ENCODE data around the gene C19orf44.

The C19orf44 gene

DNA sequence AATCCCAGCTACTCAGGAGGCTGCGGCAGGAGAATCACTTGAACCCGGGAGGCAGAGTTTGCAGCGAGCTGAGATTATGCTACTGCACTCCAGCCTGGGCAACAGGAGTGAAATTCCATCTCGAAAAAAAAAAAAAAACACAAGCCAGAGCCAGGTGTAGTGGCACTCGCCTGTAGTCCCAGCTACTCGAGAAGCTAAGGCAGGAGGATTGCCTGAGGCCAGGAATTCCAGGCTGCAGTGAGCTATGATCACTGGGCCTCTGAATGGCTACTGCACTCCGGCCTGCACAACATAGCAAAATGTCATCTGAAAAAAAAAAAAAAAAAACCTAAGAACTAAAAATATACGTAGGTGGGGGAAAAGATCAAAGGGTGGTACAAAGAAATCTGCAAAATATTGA, 43.9 kb upstream of the C19orf44 start:
- Histone ChIP-seq H3K4me1 (ENCODE audit: low read depth, poor library complexity, severe bottlenecking) (peaks cover 22% of the 10 kb centered on the region), H2AFZ (ENCODE audit: low read depth) (no peak overlapping the region)

GRCh38 chr19:16454351-16454918, 41.8 kb upstream of the C19orf44 start:
- Histone ChIP-seq H4K20me1 (ENCODE audit: insufficient read depth) (peaks cover 5% of the 10 kb centered on the region; the same call in 1 of the 2 replicates), H3K27ac (no peak overlapping the region), H3K9ac (no peak overlapping the region), H3K4me1 (ENCODE audit: low read depth, poor library complexity, severe bottlenecking) (peaks cover 6% of the 10 kb centered on the region), H3K27me3 (ENCODE audit: insufficient read depth, low read depth) (no peaks in the 10 kb centered on the region), H3K4me2 (no peak overlapping the region), H2AFZ (ENCODE audit: low read depth) (no peak overlapping the region), H3K4me3 (IDR thresholded peaks at IDR 0.05; ENCODE audit: insufficient read depth, low read depth, low read length) (no peak overlapping the region), H3K79me2 (ENCODE audit: insufficient read depth, low read depth) (peaks cover 50% of the 10 kb centered on the region), H3K36me3 (ENCODE audit: insufficient read depth) (no peaks in the 10 kb centered on the region)
- TF ChIP-seq CTCF (conservative IDR thresholded peaks at IDR 0.05; ENCODE audit: low read depth, low read length), result no peak

More for the DNA sequence above, 43.9 kb upstream of the C19orf44 start:
- H3K27ac ChIP-seq, result no peak overlapping the region
- no peak overlapping the region for H3K9ac ChIP-seq
- peaks cover 58% of the 10 kb centered on the region for H3K79me2 ChIP-seq (ENCODE audit: insufficient read depth, low read depth)
- no peak for TF ChIP-seq CTCF (conservative IDR thresholded peaks at IDR 0.05; ENCODE audit: low read depth, low read length)
- H3K36me3 ChIP-seq (ENCODE audit: insufficient read depth), result no peaks in the 10 kb centered on the region
- H4K20me1 ChIP-seq (ENCODE audit: insufficient read depth), result peaks cover 4% of the 10 kb centered on the region; the same call in 1 of the 2 replicates
- no peak overlapping the region for H3K4me2 ChIP-seq
- H3K4me3 ChIP-seq (IDR thresholded peaks at IDR 0.05; ENCODE audit: insufficient read depth, low read depth, low read length), result no peak overlapping the region
- no peaks in the 10 kb centered on the region for H3K27me3 ChIP-seq (ENCODE audit: insufficient read depth, low read depth)

DNA sequence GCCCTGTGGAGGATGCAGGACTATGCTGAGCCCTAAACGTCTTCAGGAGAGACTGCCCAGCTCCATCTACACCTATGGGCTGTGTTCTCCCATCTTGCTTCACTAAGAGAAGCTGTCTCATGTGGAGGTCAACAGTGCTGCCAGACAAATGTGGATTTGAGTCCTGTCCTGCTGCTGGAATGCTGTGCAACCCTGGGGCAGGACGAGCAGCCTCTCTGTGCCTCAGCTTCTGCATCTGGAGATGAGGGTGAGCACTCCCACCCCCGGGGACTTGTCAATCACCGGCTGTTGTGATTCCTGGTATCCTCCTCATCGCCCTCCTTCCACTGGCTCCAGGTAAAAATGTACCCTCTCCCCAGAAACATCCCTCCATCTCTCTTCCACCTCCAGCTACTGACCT, 40.7 kb upstream of the C19orf44 start:
- Histone ChIP-seq H4K20me1 (ENCODE audit: insufficient read depth) (peaks cover 5% of the 10 kb centered on the region; the same call in 1 of the 2 replicates), H3K27me3 (ENCODE audit: insufficient read depth, low read depth) (no peaks in the 10 kb centered on the region), H3K4me1 (ENCODE audit: low read depth, poor library complexity, severe bottlenecking) (no peaks in the 10 kb centered on the region), H3K36me3 (ENCODE audit: insufficient read depth) (no peaks in the 10 kb centered on the region), H3K79me2 (ENCODE audit: insufficient read depth, low read depth) (peaks cover 55% of the 10 kb centered on the region), H3K27ac (no peak overlapping the region), H3K4me2 (no peak overlapping the region), H3K9ac (no peak overlapping the region), H3K4me3 (IDR thresholded peaks at IDR 0.05; ENCODE audit: insufficient read depth, low read depth, low read length) (no peak overlapping the region), H2AFZ (ENCODE audit: low read depth) (no peak overlapping the region)
- no peak for TF ChIP-seq CTCF (conservative IDR thresholded peaks at IDR 0.05; ENCODE audit: low read depth, low read length)

DNA sequence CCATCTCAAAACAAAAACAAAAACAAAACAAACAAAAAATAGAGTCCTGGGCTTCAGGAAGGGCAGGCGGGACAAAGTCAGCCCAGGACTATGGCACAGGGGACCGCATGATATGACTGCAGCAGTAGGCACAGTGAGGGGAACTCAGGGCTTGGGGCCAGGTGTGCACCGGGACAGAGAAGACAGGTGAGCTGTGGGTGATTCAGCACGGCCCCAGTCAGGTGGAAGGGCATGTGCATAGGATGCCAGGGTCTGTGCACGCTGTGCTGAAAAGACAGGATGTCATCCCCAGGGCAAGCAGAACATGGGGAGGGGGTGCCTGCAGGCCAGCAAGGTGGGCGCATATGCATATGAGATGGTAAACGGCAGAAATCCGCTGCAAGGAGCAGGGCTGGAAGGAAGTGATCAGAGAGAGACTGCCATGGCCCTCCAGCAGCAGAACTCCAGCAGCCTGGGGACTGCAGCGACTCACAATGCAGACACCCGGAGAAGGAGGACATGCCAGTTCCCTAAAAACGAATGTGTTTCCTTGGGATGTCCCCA, 39.5 kb upstream of the C19orf44 start:
- TF ChIP-seq CTCF (conservative IDR thresholded peaks at IDR 0.05; ENCODE audit: low read depth, low read length), result no peak
- Histone ChIP-seq H3K79me2 (ENCODE audit: insufficient read depth, low read depth) (peaks cover 53% of the 10 kb centered on the region), H3K4me3 (IDR thresholded peaks at IDR 0.05; ENCODE audit: insufficient read depth, low read depth, low read length) (no peak overlapping the region), H2AFZ (ENCODE audit: low read depth) (no peak overlapping the region), H3K27me3 (ENCODE audit: insufficient read depth, low read depth) (no peaks in the 10 kb centered on the region), H3K27ac (no peak overlapping the region), H3K4me1 (ENCODE audit: low read depth, poor library complexity, severe bottlenecking) (no peaks in the 10 kb centered on the region), H3K36me3 (ENCODE audit: insufficient read depth) (no peaks in the 10 kb centered on the region), H3K9ac (no peak overlapping the region), H3K4me2 (no peak overlapping the region), H4K20me1 (ENCODE audit: insufficient read depth) (peaks cover 5% of the 10 kb centered on the region; the same call in 1 of the 2 replicates)

Measured in KMS-11 (cell line).